Left lung (tissue), 10 donors: Measurements from ENCODE around the gene FNDC3A. TPM values are rescaled to one million over a fixed set of nuclear protein-coding genes. Genes with fewer than 3 reads are reported as not detected.

Source experiments
- ATAC-seq: fragments of 200-7000 bp; cut with Tn5 transposase; one replicate; pipeline ENCODE4 v1.9.1; 2020; ENCODE audit warnings: moderate library complexity
- DNase-seq, 4 donors: peaks; one replicate each; pipeline ENCODE4 v3.0.0-alpha.2; 2013 to 2020
- H3K27ac ChIP-seq, 2 donors: fragments of 200-600 bp; sonication (generic) in 1 of 2; one replicate each; pipeline versions ENCODE4 v1.5.0 to v1.8.0; 2020 to 2021
- H3K27me3 ChIP-seq, 2 donors: fragments of 200-600 bp; sonication (generic) in 1 of 2; one replicate each; pipeline versions ENCODE4 v1.5.0 to v1.8.0; 2020 to 2021
- H3K36me3 ChIP-seq, 2 donors: fragments of 200-600 bp; sonication (generic) in 1 of 2; one replicate each; pipeline versions ENCODE4 v1.5.0 to v1.8.0; 2020 to 2021
- H3K4me1 ChIP-seq, 2 donors: fragments of 200-600 bp; one replicate each; pipeline ENCODE4 v1.8.0; 2021
- H3K4me3 ChIP-seq, 2 donors: fragments of 200-600 bp; sonication (generic) in 1 of 2; one replicate each; pipeline versions ENCODE4 v1.5.0 to v1.8.0; 2020 to 2021; ENCODE audit warnings: mild to moderate bottlenecking in 1 of 2
- H3K9me3 ChIP-seq, 2 donors: fragments of 200-600 bp; sonication (generic) in 1 of 2; one replicate each; pipeline versions ENCODE4 v1.5.0 to v1.8.0; 2020 to 2021
- intact Hi-C, 2 donors: fragments of 100-400 bp; cut with DNase I; formaldehyde crosslinking; loops; one replicate each; pipeline versions ENCODE4 v1.11.2 to v1.14.2; 2022
- polyA plus RNA-seq, 6 donors: library from polyadenylated mRNA; unstranded; fragments of 120-200 nt; gene quantifications; one replicate each; pipeline ENCODE4 v1.2.1, GENCODE V29; 2013; ENCODE audit not compliant: insufficient read length in 6 of 6
- total RNA-seq, 2 donors: library from RNA; stranded (reverse); fragmentation: NEBNext Ultra II Directional; extraction: Animal tissue kit (Norgen Biotek cat#: 25700); gene quantifications; one replicate each; pipeline ENCODE4 v1.2.1, GENCODE V29; 2021
- TF ChIP-seq, protein P1 (sequence below), 2 donors: fragments of 200-600 bp; sonication (generic) in 1 of 2; IDR thresholded peaks; one replicate each; pipeline versions ENCODE4 v1.5.0 to v1.8.0; 2021; ENCODE audit warnings: antibody characterized with exemption in 2 of 2
- donor health status: DM: no; HTN: yes; CAD: no.
- donor health status: DM: no; HTN: no; CAD: no.

Gene FNDC3A
- total and polyA plus RNA-seq, 8 donors = 55.5 to 80.5 (median 69.8) TPM

DNA sequence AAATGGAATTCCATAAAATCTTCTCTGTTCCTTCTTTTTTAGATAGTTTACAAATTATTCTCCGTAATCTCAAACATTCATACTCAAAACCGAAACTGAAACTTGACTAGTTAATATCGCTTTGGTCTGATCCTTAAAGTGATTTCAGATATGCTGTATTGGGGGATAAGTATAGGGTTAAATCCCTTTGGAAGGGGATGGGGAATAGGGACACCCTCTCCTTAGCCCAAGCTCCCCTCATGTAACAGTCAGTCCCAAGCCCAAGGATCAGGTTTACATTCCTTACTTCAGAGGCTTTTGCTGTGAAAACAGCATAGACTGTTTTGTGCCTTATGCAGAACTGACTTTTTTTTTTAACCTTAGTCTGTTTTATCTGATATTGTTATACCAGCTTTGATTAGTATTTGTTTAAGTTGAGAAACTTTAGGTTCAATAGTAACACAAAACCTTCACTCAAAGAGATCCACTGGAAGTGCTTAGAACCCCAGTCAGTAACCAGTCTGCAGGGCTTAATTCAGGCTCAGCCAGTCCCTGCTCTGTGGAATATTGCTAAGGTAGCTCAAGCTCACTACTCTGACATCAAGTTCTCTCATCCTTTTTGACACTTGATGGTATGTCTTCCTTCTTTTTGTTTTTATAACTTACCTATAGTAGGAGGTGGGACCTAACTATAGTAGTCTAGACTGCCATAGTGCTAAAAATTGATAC is 282.5 kb downstream of the FNDC3A start:
- intact Hi-C loops = no loop called here
- DNase-seq = no peak
- TF ChIP-seq, protein P1, sequence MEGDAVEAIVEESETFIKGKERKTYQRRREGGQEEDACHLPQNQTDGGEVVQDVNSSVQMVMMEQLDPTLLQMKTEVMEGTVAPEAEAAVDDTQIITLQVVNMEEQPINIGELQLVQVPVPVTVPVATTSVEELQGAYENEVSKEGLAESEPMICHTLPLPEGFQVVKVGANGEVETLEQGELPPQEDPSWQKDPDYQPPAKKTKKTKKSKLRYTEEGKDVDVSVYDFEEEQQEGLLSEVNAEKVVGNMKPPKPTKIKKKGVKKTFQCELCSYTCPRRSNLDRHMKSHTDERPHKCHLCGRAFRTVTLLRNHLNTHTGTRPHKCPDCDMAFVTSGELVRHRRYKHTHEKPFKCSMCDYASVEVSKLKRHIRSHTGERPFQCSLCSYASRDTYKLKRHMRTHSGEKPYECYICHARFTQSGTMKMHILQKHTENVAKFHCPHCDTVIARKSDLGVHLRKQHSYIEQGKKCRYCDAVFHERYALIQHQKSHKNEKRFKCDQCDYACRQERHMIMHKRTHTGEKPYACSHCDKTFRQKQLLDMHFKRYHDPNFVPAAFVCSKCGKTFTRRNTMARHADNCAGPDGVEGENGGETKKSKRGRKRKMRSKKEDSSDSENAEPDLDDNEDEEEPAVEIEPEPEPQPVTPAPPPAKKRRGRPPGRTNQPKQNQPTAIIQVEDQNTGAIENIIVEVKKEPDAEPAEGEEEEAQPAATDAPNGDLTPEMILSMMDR (IDR thresholded peaks at IDR 0.05) = no peak
- H3K9me3 ChIP-seq = no peaks in the 10 kb centered on the region
- peaks cover 0 to 61% of the 10 kb centered on the region in 2 donors for H3K36me3 ChIP-seq
- ATAC-seq = no peak
- peak overlapping the region in 1 of 2 donors; percentile 66 for H3K27ac ChIP-seq
- H3K4me1 ChIP-seq = peaks cover 0 to 18% of the 10 kb centered on the region in 2 donors
- H3K27me3 ChIP-seq = no peaks in the 10 kb centered on the region
- peak overlapping the region; percentile 9 to 35 for H3K4me3 ChIP-seq

Other genes starting within 250 kb of the FNDC3A start
- gene MLNR, start 244.4 kb downstream of the FNDC3A start, total RNA-seq = not detected
- gene MLNR, start 244.4 kb downstream of the FNDC3A start, polyA plus RNA-seq = under 1 TPM in 5 of 6 donors, not detected in 1; 0.13 to 0.31 (median 0.17) TPM